Heart left ventricle (tissue), 13 donors: ENCODE data around the gene AHR.

Source experiments
- POLR2A ChIP-seq, 2 donors: fragments of 450-650 bp; IDR thresholded peaks; one replicate each; pipeline ENCODE4 v1.6.1; 2017; ENCODE audit warnings: antibody characterized with exemption in 2 of 2, mild to moderate bottlenecking in 2 of 2, moderate library complexity in 2 of 2
- TF ChIP-seq, protein P1 (sequence below), 12 donors: fragments of 200-600 bp; sonication (generic) in 4 of 12; IDR thresholded peaks; one replicate each; pipeline versions ENCODE4 v1.5.0 to v1.8.0; 2018 to 2022; ENCODE audit warnings: antibody characterized with exemption in 12 of 12, mild to moderate bottlenecking in 5 of 12
- donor health status: ischemic (EF 13 %, LVEDD 7.1; RV severe dilation, severe dysfunction).
- donor health status: DM: no; HTN: yes; CAD: no.
- donor health status: DM: no; HTN: no; CAD: no.
- donor health status: ischemic (EF 25% LVEDD 6.9; RV normal size, moderate dysfunction).
- donor health status: ischemic (EF 25% LVEDD 5.7; RV mildly dilated, moderate dysfunction).
- donor health status: ischemic (EF 35%, LVEDD 5.7; RV mildly dilated, moderate dysfunction).
- donor health status: nonischemic (EF 11% LVEDD 7.7; RV severe dilation, severe dysfunction).
- donor health status: DM: yes; HTN: yes; CAD: no.
- donor health status: PGD.
- donor health status: ischemic (EF 29% LVEDD 5.4; RV normal size, mild dysfunction).
- donor health status: nonischemic (EF 23%, LVEDD 6.1; RV moderate dilation, normal function).

DNA sequence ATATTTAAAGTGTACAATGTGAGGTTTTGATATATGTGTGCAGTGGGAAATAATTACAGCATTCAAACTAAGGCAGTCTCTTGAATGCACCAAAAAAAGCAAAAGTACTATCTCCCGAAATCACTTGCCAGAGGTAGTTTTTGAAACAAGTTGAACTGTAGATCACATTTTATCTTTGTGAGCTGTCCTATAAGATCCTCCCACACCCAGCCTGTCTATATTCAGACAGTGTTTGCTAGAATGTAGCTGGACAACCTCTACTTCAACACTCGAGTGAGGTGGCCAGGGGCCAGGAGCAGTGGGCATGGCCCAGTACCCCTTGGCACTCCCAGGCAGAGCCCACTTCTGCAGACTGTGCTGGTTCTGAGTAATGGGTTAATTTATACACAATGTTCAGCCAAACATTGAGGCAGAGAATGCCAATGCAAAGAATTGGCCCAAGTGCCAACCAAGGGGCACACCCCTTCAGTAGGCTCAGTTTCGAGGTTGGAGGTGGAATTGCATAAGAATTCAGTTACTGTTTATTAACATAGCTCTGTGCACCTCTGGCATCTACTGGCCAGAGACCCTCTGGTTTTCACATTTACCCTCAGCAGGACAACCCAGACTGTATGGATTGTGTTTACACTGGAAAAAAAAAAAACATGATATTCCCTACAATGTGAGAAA lies 70.5 kb downstream of the AHR start:
- no peak for TF ChIP-seq POLR2A (IDR thresholded peaks at IDR 0.05)
- TF ChIP-seq, protein P1, sequence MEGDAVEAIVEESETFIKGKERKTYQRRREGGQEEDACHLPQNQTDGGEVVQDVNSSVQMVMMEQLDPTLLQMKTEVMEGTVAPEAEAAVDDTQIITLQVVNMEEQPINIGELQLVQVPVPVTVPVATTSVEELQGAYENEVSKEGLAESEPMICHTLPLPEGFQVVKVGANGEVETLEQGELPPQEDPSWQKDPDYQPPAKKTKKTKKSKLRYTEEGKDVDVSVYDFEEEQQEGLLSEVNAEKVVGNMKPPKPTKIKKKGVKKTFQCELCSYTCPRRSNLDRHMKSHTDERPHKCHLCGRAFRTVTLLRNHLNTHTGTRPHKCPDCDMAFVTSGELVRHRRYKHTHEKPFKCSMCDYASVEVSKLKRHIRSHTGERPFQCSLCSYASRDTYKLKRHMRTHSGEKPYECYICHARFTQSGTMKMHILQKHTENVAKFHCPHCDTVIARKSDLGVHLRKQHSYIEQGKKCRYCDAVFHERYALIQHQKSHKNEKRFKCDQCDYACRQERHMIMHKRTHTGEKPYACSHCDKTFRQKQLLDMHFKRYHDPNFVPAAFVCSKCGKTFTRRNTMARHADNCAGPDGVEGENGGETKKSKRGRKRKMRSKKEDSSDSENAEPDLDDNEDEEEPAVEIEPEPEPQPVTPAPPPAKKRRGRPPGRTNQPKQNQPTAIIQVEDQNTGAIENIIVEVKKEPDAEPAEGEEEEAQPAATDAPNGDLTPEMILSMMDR (IDR thresholded peaks at IDR 0.05), result no peak
